Stomach (tissue), 9 donors: ENCODE data around the gene DAZAP2. TPM values are rescaled to one million over a fixed set of nuclear protein-coding genes. Genes with fewer than 3 reads are reported as not detected.

Experiments
- DNase-seq, 2 donors: peaks; one replicate each; pipeline versions ENCODE4 v3.0.0 to v3.0.0-alpha.2; 2013 to 2019
- H3K27ac ChIP-seq, 5 donors: fragments of 200-600 bp in 4 of 5; sonication (generic) in 4 of 5; one replicate each; pipeline ENCODE4 v1.5.1; 2013 to 2019; ENCODE audit warnings: mild to moderate bottlenecking in 1 of 5, moderate library complexity in 1 of 5
- H3K27me3 ChIP-seq, 3 donors: fragments of 200-600 bp; sonication (generic); one replicate each; pipeline ENCODE4 v1.5.1; 2017 to 2019; ENCODE audit warnings: mixed run types in 1 of 3
- H3K36me3 ChIP-seq, 4 donors: fragments of 200-600 bp; sonication (generic); 1 replicate in 3 of 4; 2 replicates in 1 of 4; pipeline ENCODE4 v1.5.1; 2016 to 2019
- H3K4me1 ChIP-seq, 4 donors: fragments of 200-600 bp; sonication (generic); one replicate each; pipeline ENCODE4 v1.5.1; 2016 to 2019
- H3K4me3 ChIP-seq, 4 donors: fragments of 200-600 bp; sonication (generic) in 3 of 4; one replicate each; pipeline ENCODE4 v1.5.1; 2016 to 2019; ENCODE audit warnings: mild to moderate bottlenecking in 1 of 4
- H3K9me3 ChIP-seq, 4 donors: fragments of 200-600 bp; sonication (generic); one replicate each; pipeline ENCODE4 v1.5.1; 2016 to 2019
- CTCF ChIP-seq, 7 experiments: fragments of 450-650 bp in 4 of 7; fragments of 200-600 bp in 3 of 7; sonication (generic) in 3 of 7; IDR thresholded peaks; one replicate each; pipeline ENCODE4 v1.5.1; 2016 to 2019; ENCODE audit warnings: antibody characterized with exemption in 7 of 7, control low read depth in 2 of 7, mild to moderate bottlenecking in 1 of 7
- EP300 ChIP-seq: sonication (generic); formaldehyde crosslinking; IDR thresholded peaks from one replicate; pipeline ENCODE4 v1.6.1; 2017; ENCODE audit warnings: antibody characterized with exemption
- POLR2A ChIP-seq, 4 donors: fragments of 450-650 bp; IDR thresholded peaks; one replicate each; pipeline ENCODE4 v1.6.1; 2016; ENCODE audit warnings: antibody characterized with exemption in 4 of 4, control low read depth in 2 of 4, mild to moderate bottlenecking in 1 of 4, moderate library complexity in 1 of 4
- POLR2AphosphoS5 ChIP-seq, 3 donors: sonication (generic); formaldehyde crosslinking; IDR thresholded peaks; one replicate each; pipeline ENCODE4 v1.6.1; 2016; ENCODE audit warnings: antibody characterized with exemption in 3 of 3
- WGBS, 5 donors: extraction: QIAGEN DNeasy Blood & Tissue Kit in 3 of 5; methylation state at CpG; one replicate each; pipeline versions ENCODE4 v1.1.5 to v1.1.7; 2013 to 2018; 5-methylcytosine and 5-hydroxymethylcytosine counted together
- intact Hi-C: fragments of 100-400 bp; cut with DNase I; formaldehyde crosslinking; loops from one replicate; pipeline ENCODE4 v1.15.1; 2023; ENCODE audit warnings: low total_unique reads
- polyA plus RNA-seq, 3 donors: library from polyadenylated mRNA; stranded (reverse); fragments of 200-250 nt; gene quantifications; one replicate each; pipeline ENCODE4 v1.2.3, GENCODE V29; 2013
- total RNA-seq, 5 donors: library from RNA; depleted of rRNA; stranded (reverse); fragments of >200 nt; gene quantifications; one replicate each; pipeline versions ENCODE4 v1.1.0 to v1.2.3, GENCODE V29; 2014 to 2016
- donor health status: healthy with polysubstance abuse.
- donor health status: Bipolar disorder and iron deficiency.
- donor health status: healthy.

DAZAP2 gene
- total and polyA plus RNA-seq, 8 donors, result 37.4 to 547 (median 144) TPM

GRCh38 chr12:51238037-51238509 is 553 bp upstream of the DAZAP2 start:
- 6 to 12% (median 8%) methylated on average over 10 of the region's 10 CpGs for WGBS, 5 donors
- Histone ChIP-seq H3K27me3 (no peaks in the 10 kb centered on the region), H3K4me1 (peaks cover 20 to 43% (median 32%) of the 10 kb centered on the region in 4 donors), H3K36me3 (peaks cover 28 to 33% (median 31%) of the 10 kb centered on the region in 4 donors), H3K4me3 (peak overlapping the region; percentile 54 to 99 (median 73)), H3K27ac (peak overlapping the region; percentile 72 to 100 (median 100)), H3K9me3 (no peaks in the 10 kb centered on the region)
- intact Hi-C loops, result no loop called here
- TF ChIP-seq EP300 (no peak), CTCF (IDR thresholded peaks at IDR 0.05) (no peak), POLR2AphosphoS5 (IDR thresholded peaks at IDR 0.05) (no peak), POLR2A (IDR thresholded peaks at IDR 0.05) (no peak)
- peak in 1 of 2 donors; percentile 50 for DNase-seq

GRCh38 chr12:51240971-51241370 is 2.3 kb downstream of the DAZAP2 start:
- TF ChIP-seq EP300 (no peak), CTCF (IDR thresholded peaks at IDR 0.05) (no peak)
- intact Hi-C loops, result no loop called here
- peaks cover 20 to 71% (median 37%) of the 10 kb centered on the region in 4 donors for H3K4me1 ChIP-seq
- peak overlapping the region in 2 of 4 donors; percentile 54 to 76 for H3K4me3 ChIP-seq
- WGBS, 5 donors, result 35 to 66% (median 52%) methylated on average over 2 of the region's 2 CpGs
- H3K27me3 ChIP-seq, result no peaks in the 10 kb centered on the region
- no peaks in the 10 kb centered on the region for H3K9me3 ChIP-seq
- no peak for DNase-seq
- peak overlapping the region; percentile 38 to 100 (median 99) for H3K27ac ChIP-seq
- peaks cover 50 to 62% (median 58%) of the 10 kb centered on the region in 4 donors for H3K36me3 ChIP-seq

- WGBS, 5 donors, result 63 to 86% (median 77%) methylated on average over 7 of the region's 7 CpGs
- TF ChIP-seq EP300 (no peak), CTCF (IDR thresholded peaks at IDR 0.05) (no peak), POLR2A (IDR thresholded peaks at IDR 0.05) (no peak), POLR2AphosphoS5 (IDR thresholded peaks at IDR 0.05) (no peak)
- DNase-seq, result no peak
These were observed 3.5 kb downstream of the DAZAP2 start for GRCh38 chr12:51242120-51242519.

GRCh38 chr12:51242876-51243275 is 4.2 kb downstream of the DAZAP2 start:
- Histone ChIP-seq H3K27me3 (no peaks in the 10 kb centered on the region), H3K4me1 (peaks cover 20 to 88% (median 53%) of the 10 kb centered on the region in 4 donors), H3K27ac (peak overlapping the region in 1 of 5 donors; percentile 44), H3K36me3 (peaks cover 51 to 63% (median 61%) of the 10 kb centered on the region in 4 donors), H3K9me3 (no peaks in the 10 kb centered on the region), H3K4me3 (no peak overlapping the region)
- WGBS, 5 donors, result 52 to 63% (median 58%) methylated on average over 7 of the region's 7 CpGs
- no peak for DNase-seq
- no peak for TF ChIP-seq CTCF (IDR thresholded peaks at IDR 0.05)
- intact Hi-C loops, result no loop called here

More at GRCh38 chr12:51242120-51242519, 3.5 kb downstream of the DAZAP2 start:
- Histone ChIP-seq H3K27ac (peak overlapping the region in 3 of 5 donors; percentile 33 to 100 (median 44)), H3K4me1 (peaks cover 20 to 83% (median 47%) of the 10 kb centered on the region in 4 donors), H3K36me3 (peaks cover 51 to 63% (median 61%) of the 10 kb centered on the region in 4 donors), H3K27me3 (no peaks in the 10 kb centered on the region), H3K4me3 (no peak overlapping the region), H3K9me3 (no peaks in the 10 kb centered on the region)
- intact Hi-C loops, result no loop called here
